ENCODE data around the gene TSTD2.

Gene TSTD2

DNA sequence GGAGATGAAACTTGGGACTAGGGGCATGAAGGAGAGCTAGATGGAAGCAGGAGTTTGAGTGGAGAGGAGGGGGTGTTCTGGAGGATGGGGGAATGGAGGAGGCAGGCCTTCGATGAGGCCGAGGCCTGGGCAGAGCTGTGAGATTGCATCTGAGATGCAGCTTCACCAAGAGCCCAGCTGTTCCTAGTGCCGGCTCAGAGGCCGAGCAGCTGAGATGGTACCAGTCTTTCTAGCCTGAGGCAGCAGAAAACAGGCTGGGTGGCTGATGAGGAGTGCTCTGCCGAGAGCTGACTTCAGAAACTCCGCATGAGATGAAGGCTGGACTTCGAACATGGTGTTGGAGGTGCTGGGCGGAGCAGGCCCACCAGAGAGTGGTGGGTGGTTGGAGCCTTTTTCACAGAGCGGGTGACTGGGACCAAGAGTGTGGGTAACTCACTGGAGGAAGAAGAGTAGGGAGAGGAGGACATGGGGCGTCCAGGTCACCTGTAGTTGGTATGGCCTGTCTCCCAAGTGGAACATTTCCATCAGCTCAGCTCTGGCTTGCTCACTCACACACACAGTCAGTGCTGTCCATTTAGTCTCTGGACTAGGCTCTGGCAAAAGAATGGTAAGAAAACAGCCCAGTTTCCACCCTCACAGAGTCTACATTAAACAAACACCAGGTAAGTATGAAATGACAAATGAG, 77.0 kb downstream of the TSTD2 start:
- no CpG with 5 or more reads among the region's 10 CpGs for WGBS (ENCODE audit: extremely low coverage, insufficient coverage, low lambda C conversion rate)
- Histone ChIP-seq H4K8ac (ENCODE audit: low read depth, low read length) (no peak overlapping the region), H3K56ac (ENCODE audit: low read length) (no peak overlapping the region), H3K79me2 (ENCODE audit: control insufficient read depth, insufficient read depth, low read length) (no peaks in the 10 kb centered on the region), H2AK5ac (ENCODE audit: low read length) (no peak overlapping the region), H3K4me1 (ENCODE audit: control insufficient read depth, low read depth, low read length) (no peaks in the 10 kb centered on the region), H3K27ac (ENCODE audit: low read depth, low read length) (no peak overlapping the region), H2BK120ac (ENCODE audit: low read depth, low read length) (no peak overlapping the region), H3K4me2 (ENCODE audit: low read length) (no peak overlapping the region), H3K4me3 (ENCODE audit: low read length) (no peak overlapping the region), H3K79me1 (ENCODE audit: low read length) (no peaks in the 10 kb centered on the region), H3K18ac (ENCODE audit: low read length) (no peak overlapping the region), H4K5ac (ENCODE audit: low read length) (no peak overlapping the region), H2BK15ac (replicated peaks; ENCODE audit: low read depth) (no peak overlapping the region), H3K27me3 (ENCODE audit: insufficient read depth, low read length, poor library complexity) (no peaks in the 10 kb centered on the region), H3K36me3 (ENCODE audit: control insufficient read depth, insufficient read depth, low read length) (no peaks in the 10 kb centered on the region), H2BK5ac (ENCODE audit: low read length) (no peak overlapping the region), H3K4ac (ENCODE audit: low read depth, low read length) (no peak overlapping the region), H3K23ac (ENCODE audit: low read length) (no peak overlapping the region), H3K9ac (ENCODE audit: low read length) (no peak overlapping the region)
- no peak for DNase-seq

DNA sequence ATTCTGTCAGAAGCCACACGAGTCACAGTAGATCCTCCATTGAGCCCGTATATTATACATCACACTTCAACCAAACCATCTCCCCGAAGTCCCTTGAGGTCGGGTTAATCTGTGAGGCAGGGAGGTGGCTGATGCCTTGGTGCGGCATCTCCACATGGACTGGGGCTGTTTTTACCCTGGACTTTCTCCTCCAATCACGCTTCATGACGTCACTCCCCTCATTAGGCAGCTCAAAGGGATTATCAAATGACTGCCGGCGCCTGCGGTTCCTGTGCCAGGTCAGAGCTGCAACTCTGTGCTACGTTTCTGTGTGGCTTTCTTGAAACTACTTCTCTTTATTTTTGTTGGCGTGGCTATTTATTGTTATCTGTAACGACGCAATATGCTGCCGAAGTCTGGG, 78.0 kb downstream of the TSTD2 start:
- no peak overlapping the region for H2BK15ac ChIP-seq (replicated peaks; ENCODE audit: low read depth)
- no peak overlapping the region for H4K8ac ChIP-seq (ENCODE audit: low read depth, low read length)

DNA sequence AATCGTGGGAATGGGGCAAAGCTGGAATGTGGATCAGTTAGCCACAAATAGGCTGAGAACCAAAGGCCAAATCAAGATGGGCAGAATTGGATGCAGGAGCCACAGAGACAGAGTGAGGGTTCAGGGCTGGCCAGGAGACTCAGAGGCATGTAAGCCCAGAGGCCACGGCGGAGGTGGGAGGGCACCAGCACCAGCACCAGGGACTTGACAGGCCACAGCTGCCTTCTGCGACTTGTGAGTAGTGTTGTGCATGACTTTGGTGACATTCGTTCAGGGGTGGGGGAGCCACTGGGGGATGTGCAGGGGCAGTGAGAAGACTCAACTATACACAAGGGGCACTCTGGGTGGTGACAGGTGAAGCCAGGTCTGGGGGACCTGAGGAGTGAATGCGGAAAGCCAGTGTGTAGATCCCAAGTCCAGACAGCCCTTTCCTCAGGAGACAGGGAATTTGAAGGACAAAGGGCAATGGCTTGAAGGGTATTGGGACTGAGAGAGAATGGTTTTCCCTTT, 78.5 kb downstream of the TSTD2 start:
- no peaks in the 10 kb centered on the region for H3K4me1 ChIP-seq (ENCODE audit: control insufficient read depth, low read depth, low read length)
- no peak overlapping the region for H3K23ac ChIP-seq (ENCODE audit: low read length)
- H2BK15ac ChIP-seq (replicated peaks; ENCODE audit: low read depth) = no peak overlapping the region
- no peaks in the 10 kb centered on the region for H3K79me2 ChIP-seq (ENCODE audit: control insufficient read depth, insufficient read depth, low read length)
- H3K4ac ChIP-seq (ENCODE audit: low read depth, low read length) = no peak overlapping the region
- H3K36me3 ChIP-seq (ENCODE audit: control insufficient read depth, insufficient read depth, low read length) = no peaks in the 10 kb centered on the region
- no peak overlapping the region for H3K9ac ChIP-seq (ENCODE audit: low read length)
- H3K79me1 ChIP-seq (ENCODE audit: low read length) = no peaks in the 10 kb centered on the region
- no peak overlapping the region for H4K5ac ChIP-seq (ENCODE audit: low read length)
- H3K27me3 ChIP-seq (ENCODE audit: insufficient read depth, low read length, poor library complexity) = no peaks in the 10 kb centered on the region
- no peak for DNase-seq
- no CpG with 5 or more reads among the region's 6 CpGs for WGBS (ENCODE audit: extremely low coverage, insufficient coverage, low lambda C conversion rate)
- H3K27ac ChIP-seq (ENCODE audit: low read depth, low read length) = no peak overlapping the region
- H2BK5ac ChIP-seq (ENCODE audit: low read length) = no peak overlapping the region
- H2AK5ac ChIP-seq (ENCODE audit: low read length) = no peak overlapping the region
- H3K56ac ChIP-seq (ENCODE audit: low read length) = no peak overlapping the region
- no peak overlapping the region for H3K4me2 ChIP-seq (ENCODE audit: low read length)
- no peak overlapping the region for H3K18ac ChIP-seq (ENCODE audit: low read length)
- no peak overlapping the region for H4K8ac ChIP-seq (ENCODE audit: low read depth, low read length)
- H3K4me3 ChIP-seq (ENCODE audit: low read length) = no peak overlapping the region
- H2BK120ac ChIP-seq (ENCODE audit: low read depth, low read length) = no peak overlapping the region

More for the DNA sequence above, 78.0 kb downstream of the TSTD2 start:
- Histone ChIP-seq H3K9ac (ENCODE audit: low read length) (no peak overlapping the region), H3K4me3 (ENCODE audit: low read length) (no peak overlapping the region), H3K56ac (ENCODE audit: low read length) (no peak overlapping the region), H3K79me2 (ENCODE audit: control insufficient read depth, insufficient read depth, low read length) (no peaks in the 10 kb centered on the region), H3K36me3 (ENCODE audit: control insufficient read depth, insufficient read depth, low read length) (no peaks in the 10 kb centered on the region), H3K4me2 (ENCODE audit: low read length) (no peak overlapping the region), H3K27me3 (ENCODE audit: insufficient read depth, low read length, poor library complexity) (no peaks in the 10 kb centered on the region), H3K27ac (ENCODE audit: low read depth, low read length) (no peak overlapping the region), H3K4ac (ENCODE audit: low read depth, low read length) (no peak overlapping the region), H3K18ac (ENCODE audit: low read length) (no peak overlapping the region), H3K23ac (ENCODE audit: low read length) (no peak overlapping the region), H3K79me1 (ENCODE audit: low read length) (no peaks in the 10 kb centered on the region), H2AK5ac (ENCODE audit: low read length) (no peak overlapping the region), H3K4me1 (ENCODE audit: control insufficient read depth, low read depth, low read length) (no peaks in the 10 kb centered on the region), H2BK120ac (ENCODE audit: low read depth, low read length) (no peak overlapping the region), H2BK5ac (ENCODE audit: low read length) (no peak overlapping the region), H4K5ac (ENCODE audit: low read length) (no peak overlapping the region)
- peak; percentile 7 for DNase-seq
- no CpG with 5 or more reads among the region's 15 CpGs for WGBS (ENCODE audit: extremely low coverage, insufficient coverage, low lambda C conversion rate)

DNA sequence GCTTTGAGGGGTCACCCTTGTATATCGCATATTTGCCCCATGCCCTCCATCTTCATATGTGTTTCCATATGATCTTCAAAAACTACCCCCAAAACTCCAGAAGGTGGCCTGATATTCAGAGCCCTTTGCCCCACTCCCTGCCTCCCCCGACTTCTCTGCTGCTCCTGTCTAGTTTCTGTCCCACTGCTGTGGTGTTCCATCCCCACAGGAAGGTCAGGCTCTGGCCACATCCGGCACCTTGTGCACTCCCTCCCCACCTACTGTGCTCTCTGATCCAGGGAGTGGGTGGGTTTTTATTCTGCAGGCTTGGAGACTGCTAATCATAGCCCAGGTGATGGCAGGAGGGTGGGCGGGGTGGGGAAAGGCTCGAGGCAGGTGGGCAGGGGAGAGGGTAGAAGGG, 79.3 kb downstream of the TSTD2 start:
- no peak overlapping the region for H4K5ac ChIP-seq (ENCODE audit: low read length)
- no peaks in the 10 kb centered on the region for H3K36me3 ChIP-seq (ENCODE audit: control insufficient read depth, insufficient read depth, low read length)
- no peak overlapping the region for H3K56ac ChIP-seq (ENCODE audit: low read length)
- H3K23ac ChIP-seq (ENCODE audit: low read length) = no peak overlapping the region
- no peak overlapping the region for H3K18ac ChIP-seq (ENCODE audit: low read length)
- no peak overlapping the region for H2BK15ac ChIP-seq (replicated peaks; ENCODE audit: low read depth)
- no peak overlapping the region for H2BK120ac ChIP-seq (ENCODE audit: low read depth, low read length)
- no CpG with 5 or more reads among the region's 5 CpGs for WGBS (ENCODE audit: extremely low coverage, insufficient coverage, low lambda C conversion rate)
- no peak overlapping the region for H3K4me3 ChIP-seq (ENCODE audit: low read length)
- no peak overlapping the region for H3K4ac ChIP-seq (ENCODE audit: low read depth, low read length)
- H4K8ac ChIP-seq (ENCODE audit: low read depth, low read length) = no peak overlapping the region
- H2AK5ac ChIP-seq (ENCODE audit: low read length) = no peak overlapping the region
- no peak overlapping the region for H2BK5ac ChIP-seq (ENCODE audit: low read length)
- H3K4me2 ChIP-seq (ENCODE audit: low read length) = no peak overlapping the region
- H3K9ac ChIP-seq (ENCODE audit: low read length) = no peak overlapping the region
- H3K27me3 ChIP-seq (ENCODE audit: insufficient read depth, low read length, poor library complexity) = no peaks in the 10 kb centered on the region
- H3K79me2 ChIP-seq (ENCODE audit: control insufficient read depth, insufficient read depth, low read length) = no peaks in the 10 kb centered on the region
- H3K27ac ChIP-seq (ENCODE audit: low read depth, low read length) = no peak overlapping the region
- no peaks in the 10 kb centered on the region for H3K4me1 ChIP-seq (ENCODE audit: control insufficient read depth, low read depth, low read length)
- no peak for DNase-seq
- no peaks in the 10 kb centered on the region for H3K79me1 ChIP-seq (ENCODE audit: low read length)

DNA sequence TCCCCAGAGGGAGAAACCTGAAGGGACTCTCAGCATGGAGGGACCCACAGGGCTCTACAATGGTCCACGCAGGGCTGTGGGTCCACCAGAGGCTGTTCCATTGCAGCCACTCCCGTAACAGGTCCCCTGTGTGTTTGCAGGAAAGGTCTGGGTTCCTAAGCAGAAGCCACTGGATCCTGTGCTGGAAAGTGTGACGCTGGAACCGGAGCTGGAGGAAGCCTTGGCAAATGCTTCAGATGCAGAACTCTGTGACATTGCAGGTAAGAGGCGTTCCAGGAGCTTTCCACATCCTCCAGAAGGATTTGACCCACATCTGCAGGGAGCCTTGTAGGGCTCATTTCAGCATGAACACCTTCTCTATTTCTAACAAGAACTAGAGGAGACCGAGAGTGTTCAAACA, 80.0 kb downstream of the TSTD2 start:
- Histone ChIP-seq H3K36me3 (ENCODE audit: control insufficient read depth, insufficient read depth, low read length) (no peaks in the 10 kb centered on the region), H3K27me3 (ENCODE audit: insufficient read depth, low read length, poor library complexity) (no peaks in the 10 kb centered on the region), H2BK5ac (ENCODE audit: low read length) (no peak overlapping the region), H3K56ac (ENCODE audit: low read length) (no peak overlapping the region), H3K18ac (ENCODE audit: low read length) (no peak overlapping the region), H3K79me2 (ENCODE audit: control insufficient read depth, insufficient read depth, low read length) (no peaks in the 10 kb centered on the region), H3K27ac (ENCODE audit: low read depth, low read length) (no peak overlapping the region), H3K4me1 (ENCODE audit: control insufficient read depth, low read depth, low read length) (no peaks in the 10 kb centered on the region), H2AK5ac (ENCODE audit: low read length) (no peak overlapping the region), H3K4me3 (ENCODE audit: low read length) (no peak overlapping the region), H3K9ac (ENCODE audit: low read length) (no peak overlapping the region), H4K5ac (ENCODE audit: low read length) (no peak overlapping the region), H4K8ac (ENCODE audit: low read depth, low read length) (no peak overlapping the region), H3K4ac (ENCODE audit: low read depth, low read length) (no peak overlapping the region), H3K79me1 (ENCODE audit: low read length) (no peaks in the 10 kb centered on the region), H3K4me2 (ENCODE audit: low read length) (no peak overlapping the region), H2BK15ac (replicated peaks; ENCODE audit: low read depth) (no peak overlapping the region), H2BK120ac (ENCODE audit: low read depth, low read length) (no peak overlapping the region), H3K23ac (ENCODE audit: low read length) (no peak overlapping the region)
- no peak for DNase-seq
- whole genome bisulfite sequencing (ENCODE audit: extremely low coverage, insufficient coverage, low lambda C conversion rate) = no CpG with 5 or more reads among the region's 6 CpGs

DNA sequence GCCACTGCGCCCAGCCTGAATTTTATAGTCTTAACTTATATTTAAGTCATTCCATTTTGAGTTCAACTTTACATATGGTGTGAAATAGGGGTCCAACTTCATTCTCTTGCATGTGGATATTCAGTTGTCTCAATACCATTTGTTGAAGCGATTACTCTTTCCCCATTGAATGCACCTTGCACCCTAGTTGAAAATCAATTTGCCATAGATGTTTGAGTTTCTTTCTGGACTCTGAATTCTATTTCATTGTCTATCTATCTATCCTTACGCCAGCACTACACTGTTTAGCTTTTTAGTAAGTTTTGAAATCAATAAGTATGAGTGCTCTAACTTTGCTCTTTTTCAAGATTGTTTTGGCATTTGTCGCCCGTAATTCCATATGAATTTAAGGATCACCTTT, 81.9 kb downstream of the TSTD2 start:
- Histone ChIP-seq H3K18ac (ENCODE audit: low read length) (no peak overlapping the region), H3K27ac (ENCODE audit: low read depth, low read length) (no peak overlapping the region), H2BK5ac (ENCODE audit: low read length) (no peak overlapping the region), H3K4ac (ENCODE audit: low read depth, low read length) (no peak overlapping the region), H2AK5ac (ENCODE audit: low read length) (no peak overlapping the region), H3K9ac (ENCODE audit: low read length) (no peak overlapping the region), H3K23ac (ENCODE audit: low read length) (no peak overlapping the region), H3K4me3 (ENCODE audit: low read length) (no peak overlapping the region), H3K56ac (ENCODE audit: low read length) (no peak overlapping the region), H3K4me1 (ENCODE audit: control insufficient read depth, low read depth, low read length) (no peaks in the 10 kb centered on the region), H2BK15ac (replicated peaks; ENCODE audit: low read depth) (no peak overlapping the region), H3K79me1 (ENCODE audit: low read length) (no peaks in the 10 kb centered on the region), H4K8ac (ENCODE audit: low read depth, low read length) (no peak overlapping the region), H3K79me2 (ENCODE audit: control insufficient read depth, insufficient read depth, low read length) (no peaks in the 10 kb centered on the region), H4K5ac (ENCODE audit: low read length) (no peak overlapping the region), H2BK120ac (ENCODE audit: low read depth, low read length) (no peak overlapping the region), H3K27me3 (ENCODE audit: insufficient read depth, low read length, poor library complexity) (no peaks in the 10 kb centered on the region), H3K36me3 (ENCODE audit: control insufficient read depth, insufficient read depth, low read length) (no peaks in the 10 kb centered on the region), H3K4me2 (ENCODE audit: low read length) (no peak overlapping the region)
- no peak for DNase-seq
- WGBS (ENCODE audit: extremely low coverage, insufficient coverage, low lambda C conversion rate) = no CpG with 5 or more reads among the region's 5 CpGs
